HEK293T (cell line): ENCODE data around the gene NTMT1.
"Not testable (repeated sequence)": the region's sequence is repeated elsewhere in the genome, so short reads cannot be mapped to it uniquely, and the experiment has no call there.

Experiments used
- CTCF ChIA-PET: fragments of 350-600 bp; formaldehyde crosslinking; extraction: SDS; loops from one replicate; lab custom pipeline; 2021; ENCODE audit warnings: antibody characterized with exemption, inconsistent platforms; lab: Yijun Ruan, JAX
- POLR2A ChIA-PET: fragments of 350-600 bp; formaldehyde crosslinking; extraction: SDS; loops from one replicate; lab custom pipeline; 2020; ENCODE audit warnings: antibody characterized with exemption, inconsistent platforms; lab: Yijun Ruan, JAX
- DNase-seq: peaks from one replicate; pipeline ENCODE4 v3.0.0; 2012; ENCODE audit warnings: mixed read lengths; ENCODE audit errors: extremely low spot score
- ARNT ChIP-seq: fragments of 450-650 bp; IDR thresholded peaks from 2 replicates; pipeline ENCODE4 v1.6.1; 2017; ENCODE audit warnings: mild to moderate bottlenecking
- BHLHE40 ChIP-seq: fragments of 450-650 bp; IDR thresholded peaks from 2 replicates; pipeline ENCODE4 v1.6.1; 2016; ENCODE audit warnings: mild to moderate bottlenecking, moderate library complexity, borderline replicate concordance
- CTBP1 ChIP-seq: fragments of 450-650 bp; IDR thresholded peaks from 2 replicates; pipeline ENCODE4 v1.6.1; 2016; ENCODE audit warnings: borderline replicate concordance
- ELF4 ChIP-seq: fragments of 450-650 bp; IDR thresholded peaks from 2 replicates; pipeline ENCODE4 v1.6.1; 2017; ENCODE audit warnings: antibody characterized with exemption
- FOXA1 ChIP-seq: fragments of 450-650 bp; IDR thresholded peaks from 2 replicates; pipeline ENCODE4 v1.6.1; 2016; ENCODE audit warnings: mild to moderate bottlenecking
- FOXK2 ChIP-seq: fragments of 450-650 bp; IDR thresholded peaks from 2 replicates; pipeline ENCODE4 v1.6.1; 2016; ENCODE audit warnings: mild to moderate bottlenecking
- FOXM1 ChIP-seq: fragments of 450-650 bp; IDR thresholded peaks from 2 replicates; pipeline ENCODE4 v1.6.1; 2017; ENCODE audit warnings: mild to moderate bottlenecking, borderline replicate concordance
- HDGF ChIP-seq: fragments of 450-650 bp; IDR thresholded peaks from 2 replicates; pipeline ENCODE4 v1.6.1; 2017; ENCODE audit warnings: antibody characterized with exemption, borderline replicate concordance
- L3MBTL2 ChIP-seq: fragments of 450-650 bp; conservative IDR thresholded peaks from 2 replicates; pipeline ENCODE4 v1.6.1; 2016; ENCODE audit warnings: mild to moderate bottlenecking
- LEF1 ChIP-seq: fragments of 450-650 bp; IDR thresholded peaks from 2 replicates; pipeline ENCODE4 v1.6.1; 2017; ENCODE audit warnings: mild to moderate bottlenecking, borderline replicate concordance
- NFRKB ChIP-seq: fragments of 450-650 bp; IDR thresholded peaks from 2 replicates; pipeline ENCODE4 v1.6.1; 2016; ENCODE audit warnings: mild to moderate bottlenecking, moderate library complexity
- PKNOX1 ChIP-seq: fragments of 450-650 bp; IDR thresholded peaks from 2 replicates; pipeline ENCODE4 v1.6.1; 2016
- SP1 ChIP-seq: fragments of 450-650 bp; IDR thresholded peaks from 2 replicates; pipeline ENCODE4 v1.6.1; 2017
- SUZ12 ChIP-seq: fragments of 450-650 bp; IDR thresholded peaks from 2 replicates; pipeline ENCODE4 v1.6.1; 2016; ENCODE audit warnings: mild to moderate bottlenecking
- TARDBP ChIP-seq: fragments of 450-650 bp; IDR thresholded peaks from 2 replicates; pipeline ENCODE4 v1.6.1; 2016
- ZNF384 ChIP-seq: fragments of 450-650 bp; IDR thresholded peaks from 2 replicates; pipeline ENCODE4 v1.6.1; 2016

NTMT1 gene

GRCh38 chr9:129654554-129655040 is 28.6 kb downstream of the NTMT1 start:
- ChIA-PET POLR2A (no interaction called here), CTCF (no interaction called here)
- DNase-seq = no peak
- TF ChIP-seq ARNT (no peak), FOXA1 (no peak), LEF1 (no peak), L3MBTL2 (no peak), FOXK2 (no peak), CTBP1 (no peak), ELF4 (no peak), SP1 (no peak), PKNOX1 (no peak), NFRKB (no peak), ZNF384 (no peak)

GRCh38 chr9:129655154-129655553 is 29.2 kb downstream of the NTMT1 start:
- DNase-seq = no peak
- ChIA-PET POLR2A (no interaction called here), CTCF (no interaction called here)
- no peak for TF ChIP-seq ZNF384
- TF ChIP-seq PKNOX1 = no peak
- TF ChIP-seq TARDBP = no peak
- TF ChIP-seq ELF4 = no peak
- TF ChIP-seq ARNT = no peak
- TF ChIP-seq FOXA1 = no peak
- no peak for TF ChIP-seq L3MBTL2
- TF ChIP-seq FOXM1 = no peak

- no peak for DNase-seq
- TF ChIP-seq PKNOX1 = no peak
- no peak for TF ChIP-seq FOXM1
- TF ChIP-seq ELF4 = no peak
- TF ChIP-seq HDGF = no peak
- no peak for TF ChIP-seq ZNF384
- no peak for TF ChIP-seq NFRKB
- TF ChIP-seq SP1 = no peak
- no peak for TF ChIP-seq CTBP1
- no peak for TF ChIP-seq ARNT
- no peak for TF ChIP-seq TARDBP
- TF ChIP-seq SUZ12 = no peak
- TF ChIP-seq FOXK2 = no peak
- TF ChIP-seq FOXA1 = no peak
- TF ChIP-seq L3MBTL2 = no peak
- TF ChIP-seq BHLHE40 = no peak
- no peak for TF ChIP-seq LEF1
- POLR2A ChIA-PET = interaction anchor here (0.7 to 0.8 kb wide), 2 partner anchors 10 to 24 kb away, joined by 3 read pairs; no protein-coding TSS in a partner anchor
- CTCF ChIA-PET = interaction anchor here (0.6 kb wide), 1 partner anchor 181 kb away, joined by 3 read pairs; no protein-coding TSS in a partner anchor
Measured at GRCh38 chr9:129655696-129656095, 29.7 kb downstream of the NTMT1 start.

GRCh38 chr9:129656795-129657390 is 30.9 kb downstream of the NTMT1 start:
- TF ChIP-seq BHLHE40 (no peak), ZNF384 (no peak)
- POLR2A ChIA-PET = interaction anchor here (0.9 kb wide), 1 partner anchor 41 kb away, joined by 3 read pairs; no protein-coding TSS in a partner anchor
- DNase-seq = no peak
- CTCF ChIA-PET = no interaction called here

GRCh38 chr9:129661029-129661428 is 35.1 kb downstream of the NTMT1 start:
- ChIA-PET POLR2A (no interaction called here), CTCF (interaction anchor here (0.8 kb wide), 1 partner anchor 168 kb away, joined by 7 read pairs; no protein-coding TSS in a partner anchor)
- TF ChIP-seq FOXK2 (no peak), SUZ12 (no peak), L3MBTL2 (no peak), HDGF (no peak), FOXA1 (no peak), ZNF384 (no peak)
- no peak for DNase-seq

GRCh38 chr9:129662239-129662638 is 36.3 kb downstream of the NTMT1 start:
- DNase-seq, POLR2A ChIA-PET: not testable (repeated sequence)
- CTCF ChIA-PET = interaction anchor here (0.5 kb wide), 1 partner anchor 534 kb away, joined by 3 read pairs; no protein-coding TSS in a partner anchor

GRCh38 chr9:129664746-129665388 is 38.9 kb downstream of the NTMT1 start:
- POLR2A ChIA-PET = no interaction called here
- DNase-seq = no peak
- CTCF ChIA-PET = no interaction called here
- no peak for TF ChIP-seq CTBP1
- no peak for TF ChIP-seq FOXA1
- no peak for TF ChIP-seq ELF4
- TF ChIP-seq HDGF = no peak
- no peak for TF ChIP-seq SUZ12
- TF ChIP-seq TARDBP = no peak
- TF ChIP-seq ARNT = no peak
- TF ChIP-seq PKNOX1 = no peak
- no peak for TF ChIP-seq ZNF384
- TF ChIP-seq NFRKB = no peak
- no peak for TF ChIP-seq BHLHE40
- no peak for TF ChIP-seq L3MBTL2
- TF ChIP-seq LEF1 = no peak
- no peak for TF ChIP-seq SP1
